VCaP (cell line): Measurements from ENCODE around the gene STK39.

Source experiments
- H3K27ac ChIP-seq: fragments of 450-650 bp; 2 replicates; pipeline ENCODE4 v1.5.1; 2017
- CTCF ChIP-seq: fragments of 450-650 bp; conservative IDR thresholded peaks from 2 replicates; pipeline ENCODE4 v1.5.1; 2017; ENCODE audit warnings: mild to moderate bottlenecking, moderate library complexity

Gene STK39

GRCh38 chr2:168231609-168232241 lies 15.7 kb downstream of the STK39 start:
- no peak for TF ChIP-seq CTCF
- no peak overlapping the region for H3K27ac ChIP-seq

- no peak overlapping the region for H3K27ac ChIP-seq
- TF ChIP-seq CTCF: no peak
Measured at GRCh38 chr2:168230389-168230788, 17.0 kb downstream of the STK39 start.

GRCh38 chr2:168224346-168224745 lies 23.0 kb downstream of the STK39 start:
- 0 out of 2 replicates have a peak overlapping the region, but pooled peaks have one; percentile 7 for H3K27ac ChIP-seq
- no peak for TF ChIP-seq CTCF

- TF ChIP-seq CTCF: no peak
- H3K27ac ChIP-seq: no peak overlapping the region
Measured at GRCh38 chr2:168222088-168222487, 25.3 kb downstream of the STK39 start.

GRCh38 chr2:168220965-168221819 lies 26.2 kb downstream of the STK39 start:
- no peak for TF ChIP-seq CTCF
- no peak overlapping the region for H3K27ac ChIP-seq

- no peak overlapping the region for H3K27ac ChIP-seq
Measured at GRCh38 chr2:168217920-168218319, 29.5 kb downstream of the STK39 start.

More at GRCh38 chr2:168217920-168218319, 29.5 kb downstream of the STK39 start:
- no peak for TF ChIP-seq CTCF
